HepG2 (cell line): Measurements from ENCODE around the gene GTF2H2. TPM values are rescaled to one million over a fixed set of nuclear protein-coding genes. Genes with fewer than 3 reads are reported as not detected.

ENCODE experiments used
- BATF2 ChIP-seq: sonication (generic); formaldehyde crosslinking; IDR thresholded peaks from 2 replicates; pipeline ENCODE4 v1.8.0; 2022; ENCODE audit warnings: mild to moderate bottlenecking, missing genetic modification reagents, moderate library complexity
- FOXK1 ChIP-seq: sonication (generic); formaldehyde crosslinking; IDR thresholded peaks from 2 replicates; pipeline ENCODE4 v1.4.0; 2020; ENCODE audit warnings: low read depth, missing genetic modification reagents, borderline replicate concordance
- HNF1B ChIP-seq: sonication (generic); formaldehyde crosslinking; IDR thresholded peaks from 2 replicates; pipeline ENCODE4 v1.5.1; 2020; ENCODE audit warnings: mild to moderate bottlenecking, moderate library complexity, missing genetic modification reagents
- MED1 ChIP-seq: sonication (generic); formaldehyde crosslinking; IDR thresholded peaks from 2 replicates; pipeline ENCODE4 v1.4.0; 2020; ENCODE audit warnings: missing genetic modification reagents
- NR2F6 ChIP-seq, 2 experiments: IDR thresholded peaks; 2 replicates each; pipeline ENCODE4 v1.6.1; 2016; ENCODE audit warnings: antibody characterized with exemption in 1 of 2, mild to moderate bottlenecking in 1 of 2
- SIX4 ChIP-seq: sonication (generic); formaldehyde crosslinking; IDR thresholded peaks from 2 replicates; pipeline ENCODE4 v1.4.0; 2020; ENCODE audit warnings: missing genetic modification reagents
- SMARCE1 ChIP-seq: fragments of 450-650 bp; IDR thresholded peaks from 2 replicates; pipeline ENCODE4 v1.6.1; 2017; ENCODE audit warnings: borderline replicate concordance
- XRCC5 ChIP-seq: fragments of 200-400 bp; formaldehyde crosslinking; optimal IDR thresholded peaks from 2 replicates; pipeline ENCODE3; 2017; ENCODE audit warnings: mild to moderate bottlenecking, low read length
- ZBTB20 ChIP-seq: sonication (generic); formaldehyde crosslinking; IDR thresholded peaks from 2 replicates; pipeline ENCODE4 v1.8.1; 2023; ENCODE audit warnings: missing genetic modification reagents, low read depth, mild to moderate bottlenecking, borderline replicate concordance
- ZNF280D ChIP-seq: sonication (generic); formaldehyde crosslinking; IDR thresholded peaks from 2 replicates; pipeline ENCODE4 v1.5.1; 2020; ENCODE audit warnings: mild to moderate bottlenecking, missing genetic modification reagents
- polyA plus RNA-seq, 8 experiments: library from polyadenylated mRNA; depleted of rRNA in 3 of 8; stranded (reverse) in 7 of 8; unstranded in 1 of 8; fragments of >200 nt; fragmentation: Illumina TruSeq in 4 of 8; extraction: Trizol in 4 of 8; gene quantifications; 2 replicates each; pipeline versions ENCODE4 v1.2.1 to v1.2.3, GENCODE V29; 2011 to 2016; ENCODE audit warnings: low read depth in 4 of 8, missing spikeins in 1 of 8, mixed read lengths in 1 of 8; ENCODE audit not compliant: insufficient read depth in 1 of 8
- total RNA-seq, 5 experiments: library from RNA; depleted of rRNA; stranded (reverse); fragments of >200 nt; fragmentation: Illumina TruSeq; extraction: Trizol; gene quantifications; 2 replicates each; pipeline ENCODE4 v1.2.3, GENCODE V29; 2016; ENCODE audit warnings: low read depth in 1 of 5
- TF ChIP-seq, protein P1 (sequence below): sonication (generic); formaldehyde crosslinking; IDR thresholded peaks from 2 replicates; pipeline ENCODE4 v1.5.1; 2020; ENCODE audit warnings: mild to moderate bottlenecking, missing genetic modification reagents, borderline replicate concordance
- TF ChIP-seq, protein P2 (sequence below): sonication (generic); formaldehyde crosslinking; IDR thresholded peaks from 2 replicates; pipeline ENCODE4 v1.4.0; 2020; ENCODE audit warnings: missing genetic modification reagents

GTF2H2 gene
- total and polyA plus RNA-seq, 2 of the 13 experiments (the other 11 are each of a cell fraction or from before 2014, with no cell fraction given) = 14.5 to 38.1 TPM

DNA sequence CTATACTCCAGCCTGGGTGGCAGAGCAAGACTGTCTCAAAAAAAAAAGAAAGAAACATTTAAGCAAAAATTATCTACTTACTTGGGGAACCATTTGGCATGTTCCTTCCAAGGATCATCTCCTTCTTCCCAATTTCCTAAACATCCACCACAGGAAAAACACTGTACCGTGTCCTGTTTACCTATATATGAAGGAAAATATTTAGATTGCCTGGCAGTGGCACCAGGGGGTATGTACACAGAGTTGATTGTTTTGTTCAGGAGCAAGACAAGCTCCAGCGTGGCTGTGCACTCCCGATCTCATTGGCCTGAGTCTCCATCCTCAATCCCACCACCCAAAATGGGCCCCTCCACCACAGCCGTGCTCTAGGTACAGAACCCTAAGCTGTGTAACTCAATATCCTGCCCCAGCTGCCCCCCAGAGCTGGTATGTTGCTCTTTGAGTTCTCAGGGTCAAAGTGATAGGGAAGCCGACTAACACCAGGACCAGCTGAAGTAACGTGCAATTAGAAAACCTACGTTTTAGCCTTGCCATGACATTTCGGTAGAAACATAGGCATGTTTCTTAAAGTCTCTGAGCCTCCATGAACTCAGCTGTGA lies 56.2 kb downstream of the GTF2H2 start (continued):
- TF ChIP-seq XRCC5 (peak; percentile 40), ZBTB20 (CRISPR knock-in tag) (peak; percentile 77; the same call in 1 of the 2 replicates), ZNF280D (CRISPR knock-in tag) (0 out of 2 replicates have a peak, but pooled peaks have one; percentile 38), SIX4 (CRISPR knock-in tag) (peak; percentile 77; the same call in 1 of the 2 replicates), BATF2 (CRISPR knock-in tag) (no peak), NR2F6 (IDR thresholded peaks at IDR 0.05) (peak; percentile 54), NR2F6 (CRISPR knock-in tag; IDR thresholded peaks at IDR 0.05) (peak; percentile 43; the same call in 1 of the 2 replicates), HNF1B (CRISPR knock-in tag) (0 out of 2 replicates have a peak, but pooled peaks have one; percentile 49), MED1 (CRISPR knock-in tag) (0 out of 2 replicates have a peak, but pooled peaks have one; percentile 32), SMARCE1 (no peak), FOXK1 (CRISPR knock-in tag) (peak; percentile 37; the same call in 1 of the 2 replicates)
- TF ChIP-seq, protein P1, sequence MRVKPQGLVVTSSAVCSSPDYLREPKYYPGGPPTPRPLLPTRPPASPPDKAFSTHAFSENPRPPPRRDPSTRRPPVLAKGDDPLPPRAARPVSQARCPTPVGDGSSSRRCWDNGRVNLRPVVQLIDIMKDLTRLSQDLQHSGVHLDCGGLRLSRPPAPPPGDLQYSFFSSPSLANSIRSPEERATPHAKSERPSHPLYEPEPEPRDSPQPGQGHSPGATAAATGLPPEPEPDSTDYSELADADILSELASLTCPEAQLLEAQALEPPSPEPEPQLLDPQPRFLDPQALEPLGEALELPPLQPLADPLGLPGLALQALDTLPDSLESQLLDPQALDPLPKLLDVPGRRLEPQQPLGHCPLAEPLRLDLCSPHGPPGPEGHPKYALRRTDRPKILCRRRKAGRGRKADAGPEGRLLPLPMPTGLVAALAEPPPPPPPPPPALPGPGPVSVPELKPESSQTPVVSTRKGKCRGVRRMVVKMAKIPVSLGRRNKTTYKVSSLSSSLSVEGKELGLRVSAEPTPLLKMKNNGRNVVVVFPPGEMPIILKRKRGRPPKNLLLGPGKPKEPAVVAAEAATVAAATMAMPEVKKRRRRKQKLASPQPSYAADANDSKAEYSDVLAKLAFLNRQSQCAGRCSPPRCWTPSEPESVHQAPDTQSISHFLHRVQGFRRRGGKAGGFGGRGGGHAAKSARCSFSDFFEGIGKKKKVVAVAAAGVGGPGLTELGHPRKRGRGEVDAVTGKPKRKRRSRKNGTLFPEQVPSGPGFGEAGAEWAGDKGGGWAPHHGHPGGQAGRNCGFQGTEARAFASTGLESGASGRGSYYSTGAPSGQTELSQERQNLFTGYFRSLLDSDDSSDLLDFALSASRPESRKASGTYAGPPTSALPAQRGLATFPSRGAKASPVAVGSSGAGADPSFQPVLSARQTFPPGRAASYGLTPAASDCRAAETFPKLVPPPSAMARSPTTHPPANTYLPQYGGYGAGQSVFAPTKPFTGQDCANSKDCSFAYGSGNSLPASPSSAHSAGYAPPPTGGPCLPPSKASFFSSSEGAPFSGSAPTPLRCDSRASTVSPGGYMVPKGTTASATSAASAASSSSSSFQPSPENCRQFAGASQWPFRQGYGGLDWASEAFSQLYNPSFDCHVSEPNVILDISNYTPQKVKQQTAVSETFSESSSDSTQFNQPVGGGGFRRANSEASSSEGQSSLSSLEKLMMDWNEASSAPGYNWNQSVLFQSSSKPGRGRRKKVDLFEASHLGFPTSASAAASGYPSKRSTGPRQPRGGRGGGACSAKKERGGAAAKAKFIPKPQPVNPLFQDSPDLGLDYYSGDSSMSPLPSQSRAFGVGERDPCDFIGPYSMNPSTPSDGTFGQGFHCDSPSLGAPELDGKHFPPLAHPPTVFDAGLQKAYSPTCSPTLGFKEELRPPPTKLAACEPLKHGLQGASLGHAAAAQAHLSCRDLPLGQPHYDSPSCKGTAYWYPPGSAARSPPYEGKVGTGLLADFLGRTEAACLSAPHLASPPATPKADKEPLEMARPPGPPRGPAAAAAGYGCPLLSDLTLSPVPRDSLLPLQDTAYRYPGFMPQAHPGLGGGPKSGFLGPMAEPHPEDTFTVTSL (CRISPR knock-in tag) = peak; percentile 65; the same call in 1 of the 2 replicates
- TF ChIP-seq, protein P2, sequence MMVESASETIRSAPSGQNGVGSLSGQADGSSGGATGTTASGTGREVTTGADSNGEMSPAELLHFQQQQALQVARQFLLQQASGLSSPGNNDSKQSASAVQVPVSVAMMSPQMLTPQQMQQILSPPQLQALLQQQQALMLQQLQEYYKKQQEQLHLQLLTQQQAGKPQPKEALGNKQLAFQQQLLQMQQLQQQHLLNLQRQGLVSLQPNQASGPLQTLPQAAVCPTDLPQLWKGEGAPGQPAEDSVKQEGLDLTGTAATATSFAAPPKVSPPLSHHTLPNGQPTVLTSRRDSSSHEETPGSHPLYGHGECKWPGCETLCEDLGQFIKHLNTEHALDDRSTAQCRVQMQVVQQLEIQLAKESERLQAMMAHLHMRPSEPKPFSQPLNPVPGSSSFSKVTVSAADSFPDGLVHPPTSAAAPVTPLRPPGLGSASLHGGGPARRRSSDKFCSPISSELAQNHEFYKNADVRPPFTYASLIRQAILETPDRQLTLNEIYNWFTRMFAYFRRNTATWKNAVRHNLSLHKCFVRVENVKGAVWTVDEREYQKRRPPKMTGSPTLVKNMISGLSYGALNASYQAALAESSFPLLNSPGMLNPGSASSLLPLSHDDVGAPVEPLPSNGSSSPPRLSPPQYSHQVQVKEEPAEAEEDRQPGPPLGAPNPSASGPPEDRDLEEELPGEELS (CRISPR knock-in tag) = peak; percentile 61; the same call in 1 of the 2 replicates
